Ascending aorta (tissue), 2 donors: ENCODE data around the gene ARL6IP4. TPM values are rescaled to one million over a fixed set of nuclear protein-coding genes. Genes with fewer than 3 reads are reported as not detected.
"Not testable (repeated sequence)": the region's sequence is repeated elsewhere in the genome, so short reads cannot be mapped to it uniquely, and the experiment has no call there.

Experiments
- DNase-seq, 2 donors: peaks; one replicate each; pipeline ENCODE4 v3.0.0-alpha.2; 2019; ENCODE audit warnings: low spot score in 2 of 2
- H3K27ac ChIP-seq, 2 donors: fragments of 200-600 bp; sonication (generic); one replicate each; pipeline ENCODE4 v1.5.1; 2016 to 2017; ENCODE audit warnings: mild to moderate bottlenecking in 1 of 2
- H3K27me3 ChIP-seq: fragments of 200-600 bp; sonication (generic); one replicate; pipeline ENCODE4 v1.5.1; 2017
- H3K36me3 ChIP-seq, 2 donors: fragments of 200-600 bp; sonication (generic); one replicate each; pipeline ENCODE4 v1.5.1; 2016
- H3K4me1 ChIP-seq, 2 donors: fragments of 200-600 bp; sonication (generic); one replicate each; pipeline ENCODE4 v1.5.1; 2016 to 2017; ENCODE audit warnings: mild to moderate bottlenecking in 1 of 2
- H3K4me3 ChIP-seq, 2 donors: fragments of 200-600 bp; sonication (generic); one replicate each; pipeline ENCODE4 v1.5.1; 2016 to 2017; ENCODE audit warnings: mild to moderate bottlenecking in 1 of 2
- H3K9me3 ChIP-seq, 2 donors: fragments of 200-600 bp; sonication (generic); one replicate each; pipeline ENCODE4 v1.5.1; 2016
- CTCF ChIP-seq, 3 experiments: fragments of 200-600 bp in 2 of 3; fragments of 450-650 bp in 1 of 3; sonication (generic) in 2 of 3; IDR thresholded peaks; one replicate each; pipeline ENCODE4 v1.5.1; 2016 to 2019; ENCODE audit warnings: antibody characterized with exemption in 3 of 3, mild to moderate bottlenecking in 1 of 3, moderate library complexity in 1 of 3
- intact Hi-C: fragments of 100-400 bp; cut with DNase I; formaldehyde crosslinking; loops from one replicate; pipeline ENCODE4 v1.15.1; 2023
- total RNA-seq: library from RNA; depleted of rRNA; stranded (reverse); fragments of >200 nt; gene quantifications from one replicate; pipeline ENCODE4 v1.1.0, GENCODE V29; 2016

The ARL6IP4 gene
- total RNA-seq, 1 donor from 2014 or later: 197 TPM

GRCh38 chr12:123006977-123007376 is 26.5 kb downstream of the ARL6IP4 start:
- Histone ChIP-seq H3K27ac (no peak overlapping the region), H3K9me3 (no peaks in the 10 kb centered on the region), H3K4me1 (no peaks in the 10 kb centered on the region), H3K27me3 (no peaks in the 10 kb centered on the region), H3K36me3 (peaks cover 22% of the 10 kb centered on the region in 2 donors), H3K4me3 (no peak overlapping the region)
- intact Hi-C loops: no loop called here
- no peak for DNase-seq
- TF ChIP-seq CTCF (IDR thresholded peaks at IDR 0.05): no peak

GRCh38 chr12:123010110-123010509 is 29.6 kb downstream of the ARL6IP4 start:
- DNase-seq: no peak
- peaks cover 13 to 14% of the 10 kb centered on the region in 2 donors for H3K36me3 ChIP-seq
- H3K27ac ChIP-seq: no peak overlapping the region
- intact Hi-C loops: no loop called here
- no peaks in the 10 kb centered on the region for H3K4me1 ChIP-seq
- H3K27me3 ChIP-seq: no peaks in the 10 kb centered on the region
- H3K4me3 ChIP-seq: no peak overlapping the region
- no peaks in the 10 kb centered on the region for H3K9me3 ChIP-seq
- TF ChIP-seq CTCF (IDR thresholded peaks at IDR 0.05): no peak

- H3K4me3 ChIP-seq: no peak overlapping the region
- intact Hi-C loops: no loop called here
- H3K4me1 ChIP-seq: no peaks in the 10 kb centered on the region
- no peak for TF ChIP-seq CTCF (IDR thresholded peaks at IDR 0.05)
- no peaks in the 10 kb centered on the region for H3K9me3 ChIP-seq
- no peak for DNase-seq
- peaks cover 11 to 12% of the 10 kb centered on the region in 2 donors for H3K36me3 ChIP-seq
- H3K27me3 ChIP-seq: no peaks in the 10 kb centered on the region
- H3K27ac ChIP-seq: no peak overlapping the region
Measured at GRCh38 chr12:123010681-123011080, 30.2 kb downstream of the ARL6IP4 start.

- TF ChIP-seq CTCF (IDR thresholded peaks at IDR 0.05): no peak
- intact Hi-C loops: no loop called here
- no peaks in the 10 kb centered on the region for H3K4me1 ChIP-seq
- DNase-seq: no peak
- H3K36me3 ChIP-seq: peaks cover 11 to 12% of the 10 kb centered on the region in 2 donors
- H3K27me3 ChIP-seq: no peaks in the 10 kb centered on the region
- no peak overlapping the region for H3K27ac ChIP-seq
- no peaks in the 10 kb centered on the region for H3K9me3 ChIP-seq
- no peak overlapping the region for H3K4me3 ChIP-seq
Measured at GRCh38 chr12:123011701-123012100, 31.2 kb downstream of the ARL6IP4 start.

GRCh38 chr12:123013185-123014095 is 33.0 kb downstream of the ARL6IP4 start:
- H3K27ac ChIP-seq: no peak overlapping the region
- intact Hi-C loops: no loop called here
- peaks cover 8 to 9% of the 10 kb centered on the region in 2 donors for H3K36me3 ChIP-seq
- no peak overlapping the region for H3K4me3 ChIP-seq
- H3K4me1 ChIP-seq: no peaks in the 10 kb centered on the region
- H3K27me3 ChIP-seq: no peaks in the 10 kb centered on the region
- H3K9me3 ChIP-seq: no peaks in the 10 kb centered on the region
- no peak for TF ChIP-seq CTCF (IDR thresholded peaks at IDR 0.05)
- DNase-seq: no peak

GRCh38 chr12:123014473-123014872 is 34.0 kb downstream of the ARL6IP4 start:
- intact Hi-C loops, H3K9me3 ChIP-seq, H3K27ac ChIP-seq, H3K4me1 ChIP-seq, DNase-seq, H3K4me3 ChIP-seq, H3K36me3 ChIP-seq, H3K27me3 ChIP-seq: not testable (repeated sequence)
